ENCODE measurements around the gene DNAI1.

The DNAI1 gene

DNA sequence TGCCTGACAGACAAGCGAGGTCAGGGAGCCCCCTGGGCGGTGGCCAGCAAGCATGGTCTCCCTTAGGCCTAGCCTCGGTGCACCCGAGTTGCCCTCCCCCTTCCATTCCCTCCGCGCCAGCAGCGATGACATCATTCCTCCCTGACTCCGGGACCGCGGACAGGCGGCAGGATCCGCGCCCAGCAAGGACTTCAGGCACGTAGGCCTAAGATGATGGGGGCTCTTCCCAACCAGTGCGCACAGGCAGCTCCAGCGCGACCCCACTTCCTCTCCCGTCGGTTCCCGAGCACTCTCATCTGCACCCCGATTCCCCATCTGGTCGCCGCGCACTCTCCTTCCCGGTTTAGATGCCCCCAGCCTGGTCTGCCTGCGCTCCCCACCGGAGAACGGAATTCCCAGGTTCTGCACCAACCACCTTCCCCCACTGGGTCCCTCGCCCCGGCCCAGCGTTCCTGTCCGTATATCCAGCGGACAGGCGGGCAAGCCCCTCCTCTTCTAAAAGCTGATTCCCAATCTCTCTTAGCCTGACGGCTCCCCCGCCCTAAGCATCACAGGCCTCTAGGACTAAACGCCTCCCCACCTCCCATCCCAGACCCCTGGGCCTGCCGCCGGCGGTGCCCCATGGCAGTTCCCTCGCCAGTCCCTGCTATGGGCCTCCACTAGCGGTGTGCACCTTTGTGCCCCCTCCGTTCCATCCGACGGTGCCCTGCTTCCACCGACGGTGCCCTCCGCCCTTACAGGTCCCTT is 1.2 kb upstream of the DNAI1 start:
- peak; percentile 73 for DNase-seq (ENCODE audit: low read depth)
- peak overlapping the region; percentile 78 for H3K4me3 ChIP-seq (ENCODE audit: control insufficient read depth, low read depth, low read length)
- TF ChIP-seq, protein P1, sequence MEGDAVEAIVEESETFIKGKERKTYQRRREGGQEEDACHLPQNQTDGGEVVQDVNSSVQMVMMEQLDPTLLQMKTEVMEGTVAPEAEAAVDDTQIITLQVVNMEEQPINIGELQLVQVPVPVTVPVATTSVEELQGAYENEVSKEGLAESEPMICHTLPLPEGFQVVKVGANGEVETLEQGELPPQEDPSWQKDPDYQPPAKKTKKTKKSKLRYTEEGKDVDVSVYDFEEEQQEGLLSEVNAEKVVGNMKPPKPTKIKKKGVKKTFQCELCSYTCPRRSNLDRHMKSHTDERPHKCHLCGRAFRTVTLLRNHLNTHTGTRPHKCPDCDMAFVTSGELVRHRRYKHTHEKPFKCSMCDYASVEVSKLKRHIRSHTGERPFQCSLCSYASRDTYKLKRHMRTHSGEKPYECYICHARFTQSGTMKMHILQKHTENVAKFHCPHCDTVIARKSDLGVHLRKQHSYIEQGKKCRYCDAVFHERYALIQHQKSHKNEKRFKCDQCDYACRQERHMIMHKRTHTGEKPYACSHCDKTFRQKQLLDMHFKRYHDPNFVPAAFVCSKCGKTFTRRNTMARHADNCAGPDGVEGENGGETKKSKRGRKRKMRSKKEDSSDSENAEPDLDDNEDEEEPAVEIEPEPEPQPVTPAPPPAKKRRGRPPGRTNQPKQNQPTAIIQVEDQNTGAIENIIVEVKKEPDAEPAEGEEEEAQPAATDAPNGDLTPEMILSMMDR (conservative IDR thresholded peaks at IDR 0.05; ENCODE audit: control insufficient read depth, insufficient read depth, low read depth, low read length), result no peak

DNA sequence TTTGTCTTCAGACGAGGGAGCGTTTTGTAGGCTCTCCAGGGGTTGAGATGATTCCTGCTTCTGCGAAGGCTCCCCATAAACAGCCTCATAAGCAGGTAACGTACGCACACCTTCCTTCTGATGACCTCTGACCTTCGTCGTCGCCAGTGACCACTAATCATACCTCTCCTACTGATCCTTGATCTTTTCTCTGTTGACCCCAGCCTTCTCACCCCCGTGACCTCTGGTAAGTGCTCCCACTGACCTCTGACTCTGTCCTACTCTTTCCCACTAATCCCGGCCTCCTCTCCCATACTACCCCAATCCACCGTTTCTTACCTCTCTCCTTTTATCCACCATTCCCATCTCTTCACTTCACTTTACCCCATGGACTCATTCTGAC is 345 bp downstream of the DNAI1 start:
- TF ChIP-seq, protein P1 (conservative IDR thresholded peaks at IDR 0.05; ENCODE audit: control insufficient read depth, insufficient read depth, low read depth, low read length), result no peak
- H3K4me3 ChIP-seq (ENCODE audit: control insufficient read depth, low read depth, low read length), result peak overlapping the region; percentile 44
- DNase-seq (ENCODE audit: low read depth), result no peak

- TF ChIP-seq, protein P1 (conservative IDR thresholded peaks at IDR 0.05; ENCODE audit: control insufficient read depth, insufficient read depth, low read depth, low read length), result no peak
- DNase-seq (ENCODE audit: low read depth), result no peak
These were observed 751 bp downstream of the DNAI1 start for GRCh38 chr9:34459356-34459755.

DNA sequence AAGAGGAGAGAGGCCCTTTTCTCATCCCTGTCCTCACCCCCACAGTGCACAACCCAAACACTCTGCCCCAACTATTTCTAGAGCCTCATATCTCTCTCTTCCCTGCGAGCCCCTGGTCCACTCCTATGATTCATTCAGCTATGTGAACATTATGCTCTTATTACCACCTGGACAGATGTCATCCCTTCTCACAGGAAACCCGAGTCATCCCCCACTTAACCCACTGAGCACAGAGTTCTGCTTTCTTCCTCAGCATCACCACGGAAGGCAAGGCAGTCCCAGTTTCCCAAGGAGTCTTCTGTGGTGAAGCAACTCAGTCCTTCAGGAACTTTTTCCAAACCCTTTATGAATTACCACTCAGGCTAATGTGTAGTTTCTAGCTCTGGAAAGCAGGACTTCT is 1.3 kb downstream of the DNAI1 start:
- peak; percentile 48 for DNase-seq (ENCODE audit: low read depth)
- H3K4me3 ChIP-seq (ENCODE audit: control insufficient read depth, low read depth, low read length), result no peak overlapping the region
- TF ChIP-seq, protein P1 (conservative IDR thresholded peaks at IDR 0.05; ENCODE audit: control insufficient read depth, insufficient read depth, low read depth, low read length), result no peak

More at GRCh38 chr9:34459356-34459755, 751 bp downstream of the DNAI1 start:
- no peak overlapping the region for H3K4me3 ChIP-seq (ENCODE audit: control insufficient read depth, low read depth, low read length)

DNA sequence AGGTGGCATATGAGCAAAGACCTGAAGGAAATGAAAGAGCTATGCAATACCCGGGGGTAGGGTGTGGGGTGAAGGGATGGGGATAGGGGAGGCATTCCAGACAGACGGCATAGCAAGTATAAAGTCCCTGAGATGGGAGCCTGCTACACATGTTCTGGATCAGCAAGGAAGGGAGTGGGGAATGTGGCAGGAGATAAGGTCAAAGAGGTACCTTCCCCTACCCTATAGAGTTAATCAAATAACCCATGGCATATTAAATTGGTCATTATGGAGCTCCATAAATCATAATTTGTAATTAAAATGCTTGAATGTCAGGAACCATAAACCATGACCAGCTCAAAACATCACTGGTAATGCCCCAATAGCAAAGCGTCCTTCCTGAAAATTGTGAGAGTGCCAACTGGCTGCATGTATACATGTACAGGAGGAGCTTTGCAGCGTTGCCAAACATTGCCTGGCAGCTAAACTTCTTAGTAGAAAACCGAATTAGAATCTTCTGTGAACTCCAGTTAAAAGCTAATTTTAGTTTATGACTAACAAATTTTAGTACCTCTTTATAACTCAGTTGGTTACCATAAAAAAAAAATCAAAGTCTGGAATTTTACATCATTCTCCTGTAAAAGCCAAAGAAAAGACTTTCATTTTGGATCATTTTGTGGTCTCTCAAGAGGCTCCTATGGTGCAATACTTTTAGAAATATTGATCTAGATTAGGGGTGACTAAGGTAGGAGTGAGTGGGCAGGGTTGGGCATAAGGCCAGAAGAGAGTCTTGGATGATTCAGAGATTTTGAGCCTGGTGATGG is 4.7 kb downstream of the DNAI1 start:
- peak; percentile 94 for DNase-seq (ENCODE audit: low read depth)
- TF ChIP-seq, protein P1 (conservative IDR thresholded peaks at IDR 0.05; ENCODE audit: control insufficient read depth, insufficient read depth, low read depth, low read length), result no peak
- no peak overlapping the region for H3K4me3 ChIP-seq (ENCODE audit: control insufficient read depth, low read depth, low read length)

DNA sequence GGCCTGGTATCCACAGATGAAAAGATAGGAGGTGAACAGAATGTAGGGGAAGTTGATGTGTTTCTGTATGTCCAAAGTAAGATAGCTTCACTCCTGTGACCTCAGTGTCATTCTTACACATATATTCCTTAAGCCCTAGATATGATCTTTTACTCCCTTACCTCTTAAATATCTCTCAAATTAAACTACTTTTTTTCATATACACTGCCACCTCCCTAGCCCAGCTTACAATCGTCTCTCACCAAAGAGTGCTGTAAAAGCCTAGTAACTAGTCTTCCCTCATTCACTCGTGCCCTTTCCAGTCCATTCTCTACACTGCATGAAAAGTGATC is 5.3 kb downstream of the DNAI1 start:
- DNase-seq (ENCODE audit: low read depth), result no peak
- TF ChIP-seq, protein P1 (conservative IDR thresholded peaks at IDR 0.05; ENCODE audit: control insufficient read depth, insufficient read depth, low read depth, low read length), result no peak
- no peak overlapping the region for H3K4me3 ChIP-seq (ENCODE audit: control insufficient read depth, low read depth, low read length)

Measured in fibroblast of mammary gland (primary cell).